Left lung (tissue), 10 donors: ENCODE results near the gene RNF217. TPM values are rescaled to one million over a fixed set of nuclear protein-coding genes. Genes with fewer than 3 reads are reported as not detected.
A peak's percentile ranks its signal among the peaks of the same experiment; 100 is the strongest.

Source experiments
- ATAC-seq: fragments of 200-7000 bp; cut with Tn5 transposase; one replicate; pipeline ENCODE4 v1.9.1; 2020; ENCODE audit warnings: moderate library complexity
- DNase-seq, 4 donors: peaks; one replicate each; pipeline ENCODE4 v3.0.0-alpha.2; 2013 to 2020
- H3K27ac ChIP-seq, 2 donors: fragments of 200-600 bp; sonication (generic) in 1 of 2; one replicate each; pipeline versions ENCODE4 v1.5.0 to v1.8.0; 2020 to 2021
- H3K27me3 ChIP-seq, 2 donors: fragments of 200-600 bp; sonication (generic) in 1 of 2; one replicate each; pipeline versions ENCODE4 v1.5.0 to v1.8.0; 2020 to 2021
- H3K36me3 ChIP-seq, 2 donors: fragments of 200-600 bp; sonication (generic) in 1 of 2; one replicate each; pipeline versions ENCODE4 v1.5.0 to v1.8.0; 2020 to 2021
- H3K4me1 ChIP-seq, 2 donors: fragments of 200-600 bp; one replicate each; pipeline ENCODE4 v1.8.0; 2021
- H3K4me3 ChIP-seq, 2 donors: fragments of 200-600 bp; sonication (generic) in 1 of 2; one replicate each; pipeline versions ENCODE4 v1.5.0 to v1.8.0; 2020 to 2021; ENCODE audit warnings: mild to moderate bottlenecking in 1 of 2
- H3K9me3 ChIP-seq, 2 donors: fragments of 200-600 bp; sonication (generic) in 1 of 2; one replicate each; pipeline versions ENCODE4 v1.5.0 to v1.8.0; 2020 to 2021
- CTCF ChIP-seq, 2 donors: fragments of 200-600 bp; sonication (generic) in 1 of 2; IDR thresholded peaks; one replicate each; pipeline versions ENCODE4 v1.5.0 to v1.8.0; 2021; ENCODE audit warnings: antibody characterized with exemption in 2 of 2
- intact Hi-C, 2 donors: fragments of 100-400 bp; cut with DNase I; formaldehyde crosslinking; loops; one replicate each; pipeline versions ENCODE4 v1.11.2 to v1.14.2; 2022
- polyA plus RNA-seq, 6 donors: library from polyadenylated mRNA; unstranded; fragments of 120-200 nt; gene quantifications; one replicate each; pipeline ENCODE4 v1.2.1, GENCODE V29; 2013; ENCODE audit not compliant: insufficient read length in 6 of 6
- total RNA-seq, 2 donors: library from RNA; stranded (reverse); fragmentation: NEBNext Ultra II Directional; extraction: Animal tissue kit (Norgen Biotek cat#: 25700); gene quantifications; one replicate each; pipeline ENCODE4 v1.2.1, GENCODE V29; 2021
- donor health status: DM: no; HTN: yes; CAD: no.
- donor health status: DM: no; HTN: no; CAD: no.

RNF217 gene
- total and polyA plus RNA-seq, 8 donors: 17.2 to 31.4 (median 23.1) TPM

- no peak for ATAC-seq
- no peak overlapping the region for H3K27ac ChIP-seq
- no peaks in the 10 kb centered on the region for H3K27me3 ChIP-seq
- H3K36me3 ChIP-seq: no peaks in the 10 kb centered on the region
- H3K9me3 ChIP-seq: no peaks in the 10 kb centered on the region
- peaks cover 0 to 6% of the 10 kb centered on the region in 2 donors for H3K4me1 ChIP-seq
- TF ChIP-seq CTCF (IDR thresholded peaks at IDR 0.05): no peak
- intact Hi-C loops: no loop called here
- no peak for DNase-seq
- H3K4me3 ChIP-seq: no peak overlapping the region
Measured at GRCh38 chr6:125063307-125063706, 101.1 kb downstream of the RNF217 start.

GRCh38 chr6:125066140-125066539, 103.9 kb downstream of the RNF217 start:
- ATAC-seq (no peak), DNase-seq (no peak)
- Histone ChIP-seq H3K9me3 (no peaks in the 10 kb centered on the region), H3K4me3 (no peak overlapping the region), H3K4me1 (peaks cover 0 to 6% of the 10 kb centered on the region in 2 donors), H3K27ac (no peak overlapping the region), H3K36me3 (no peaks in the 10 kb centered on the region), H3K27me3 (no peaks in the 10 kb centered on the region)
- intact Hi-C loops: no loop called here
- TF ChIP-seq CTCF (IDR thresholded peaks at IDR 0.05): no peak

GRCh38 chr6:125066964-125067363, 104.7 kb downstream of the RNF217 start:
- H3K4me1 ChIP-seq: peaks cover 0 to 6% of the 10 kb centered on the region in 2 donors
- DNase-seq: no peak
- H3K36me3 ChIP-seq: no peaks in the 10 kb centered on the region
- no peak overlapping the region for H3K4me3 ChIP-seq
- TF ChIP-seq CTCF (IDR thresholded peaks at IDR 0.05): no peak
- H3K27me3 ChIP-seq: no peaks in the 10 kb centered on the region
- H3K9me3 ChIP-seq: no peaks in the 10 kb centered on the region
- intact Hi-C loops: no loop called here
- peak; percentile 41 for ATAC-seq
- H3K27ac ChIP-seq: peak overlapping the region in 1 of 2 donors; percentile 2

- intact Hi-C loops: no loop called here
Measured at GRCh38 chr6:125067552-125067951, 105.3 kb downstream of the RNF217 start.

GRCh38 chr6:125073071-125073470, 110.8 kb downstream of the RNF217 start:
- DNase-seq (no peak), ATAC-seq (no peak)
- H3K27me3 ChIP-seq: no peaks in the 10 kb centered on the region
- intact Hi-C loops: no loop called here
- no peaks in the 10 kb centered on the region for H3K4me1 ChIP-seq
- H3K36me3 ChIP-seq: peaks cover 0 to 13% of the 10 kb centered on the region in 2 donors
- TF ChIP-seq CTCF (IDR thresholded peaks at IDR 0.05): no peak
- H3K9me3 ChIP-seq: no peaks in the 10 kb centered on the region
- no peak overlapping the region for H3K27ac ChIP-seq
- no peak overlapping the region for H3K4me3 ChIP-seq

More at GRCh38 chr6:125067552-125067951, 105.3 kb downstream of the RNF217 start:
- Histone ChIP-seq H3K4me1 (peaks cover 0 to 6% of the 10 kb centered on the region in 2 donors), H3K27ac (peak overlapping the region in 1 of 2 donors; percentile 2), H3K36me3 (no peaks in the 10 kb centered on the region), H3K27me3 (no peaks in the 10 kb centered on the region), H3K4me3 (no peak overlapping the region), H3K9me3 (no peaks in the 10 kb centered on the region)
- ATAC-seq (no peak), DNase-seq (no peak)
- no peak for TF ChIP-seq CTCF (IDR thresholded peaks at IDR 0.05)
